Right lobe of liver (tissue), 6 donors: ENCODE data around the gene PLRG1. TPM values are rescaled to one million over a fixed set of nuclear protein-coding genes. Genes with fewer than 3 reads are reported as not detected.
A peak's percentile ranks its signal among the peaks of the same experiment; 100 is the strongest.

ENCODE experiments used
- ATAC-seq, 4 donors: fragments of 200-7000 bp; cut with Tn5 transposase; one replicate each; pipeline ENCODE4 v1.9.1; 2020; ENCODE audit warnings: mild to moderate bottlenecking in 4 of 4, moderate library complexity in 4 of 4
- DNase-seq, 3 donors: peaks; one replicate each; pipeline ENCODE4 v3.0.0-alpha.2; 2020
- H3K27ac ChIP-seq, 3 donors: fragments of 200-600 bp; one replicate each; pipeline ENCODE4 v1.8.0; 2022
- H3K27me3 ChIP-seq, 2 donors: fragments of 200-600 bp; one replicate each; pipeline ENCODE4 v1.8.0; 2022
- H3K36me3 ChIP-seq, 4 donors: fragments of 200-600 bp; sonication (generic) in 1 of 4; one replicate each; pipeline versions ENCODE4 v1.5.1 to v1.8.0; 2017 to 2022; ENCODE audit warnings: control low read depth in 1 of 4
- H3K4me1 ChIP-seq, 4 donors: fragments of 200-600 bp; sonication (generic) in 1 of 4; one replicate each; pipeline versions ENCODE4 v1.5.1 to v1.8.0; 2017 to 2022; ENCODE audit warnings: control low read depth in 1 of 4
- H3K4me3 ChIP-seq, 3 donors: fragments of 200-600 bp; one replicate each; pipeline ENCODE4 v1.8.0; 2022
- H3K9me3 ChIP-seq, 4 donors: fragments of 200-600 bp; sonication (generic) in 1 of 4; one replicate each; pipeline versions ENCODE4 v1.5.1 to v1.8.0; 2017 to 2022; ENCODE audit warnings: control low read depth in 1 of 4
- POLR2A ChIP-seq: fragments of 450-650 bp; IDR thresholded peaks from one replicate; pipeline ENCODE4 v1.6.1; 2017; ENCODE audit warnings: antibody characterized with exemption, mild to moderate bottlenecking
- WGBS: methylation state at CpG from one replicate; pipeline ENCODE4 v1.1.6; 2018; ENCODE audit warnings: low coverage, low lambda C conversion rate; ENCODE audit not compliant: insufficient coverage; ENCODE audit errors: missing lambda C conversion rate; 5-methylcytosine and 5-hydroxymethylcytosine counted together
- intact Hi-C, 2 donors: fragments of 100-400 bp; cut with DNase I; formaldehyde crosslinking; loops; one replicate each; pipeline versions ENCODE4 v1.11.2 to v1.14.1; 2022
- total RNA-seq, 6 experiments: library from RNA; depleted of rRNA in 2 of 6; stranded (reverse); fragments of >200 nt in 2 of 6; fragmentation: NEBNext Ultra II Directional in 3 of 6; extraction: Animal tissue kit (Norgen Biotek cat#: 25700) in 3 of 6; gene quantifications; one replicate each; pipeline versions ENCODE4 v1.1.0 to v1.2.4, GENCODE V29; 2016 to 2023
- TF ChIP-seq, protein P1 (sequence below), 4 donors: fragments of 200-600 bp in 3 of 4; fragments of 450-650 bp in 1 of 4; IDR thresholded peaks; one replicate each; pipeline versions ENCODE4 v1.5.1 to v1.8.0; 2016 to 2022; ENCODE audit warnings: antibody characterized with exemption in 4 of 4, mild to moderate bottlenecking in 2 of 4
- donor health status: DM: no; HTN: yes; CAD: no.
- donor health status: DM: no; HTN: no; CAD: no.
- donor health status: DM: no; HTN: no; CAD: no.
- donor health status: DM: no; HTN: yes; CAD: no.
- donor health status: DM: no; HTN: yes; CAD: no.

Gene PLRG1
- total RNA-seq, 6 experiments from 2014 or later: 33.1 to 55.8 (median 39.2) TPM

DNA sequence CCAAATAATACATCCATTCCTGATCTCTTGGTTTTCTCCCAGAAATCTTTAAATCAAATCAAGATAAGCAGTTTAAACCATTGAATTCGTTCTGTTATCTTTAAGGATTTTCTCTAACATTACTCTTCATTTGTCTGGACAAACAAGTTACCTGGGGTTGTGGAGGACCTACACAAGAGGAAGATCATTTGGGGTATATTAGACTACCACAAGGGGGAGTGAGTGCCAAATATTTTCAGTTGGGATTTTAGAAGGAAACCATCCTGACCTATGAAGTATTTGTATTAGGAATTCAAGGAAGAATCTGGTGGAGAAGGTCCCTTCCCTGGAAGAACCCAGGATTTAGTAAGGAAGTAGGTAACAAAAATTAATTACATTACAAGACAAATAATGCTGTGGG lies 46.6 kb downstream of the PLRG1 start:
- Histone ChIP-seq H3K4me1 (no peaks in the 10 kb centered on the region), H3K9me3 (no peaks in the 10 kb centered on the region), H3K27me3 (no peaks in the 10 kb centered on the region), H3K4me3 (no peak overlapping the region), H3K27ac (no peak overlapping the region), H3K36me3 (no peaks in the 10 kb centered on the region)
- ATAC-seq (peak; percentile 50 to 67 (median 57)), DNase-seq (no peak)
- intact Hi-C loops: loop anchor here (5.0 to 10.0 kb wide), 2 partner anchors 96 to 109 kb away; no protein-coding TSS in a partner anchor
- TF ChIP-seq POLR2A: no peak
- TF ChIP-seq, protein P1, sequence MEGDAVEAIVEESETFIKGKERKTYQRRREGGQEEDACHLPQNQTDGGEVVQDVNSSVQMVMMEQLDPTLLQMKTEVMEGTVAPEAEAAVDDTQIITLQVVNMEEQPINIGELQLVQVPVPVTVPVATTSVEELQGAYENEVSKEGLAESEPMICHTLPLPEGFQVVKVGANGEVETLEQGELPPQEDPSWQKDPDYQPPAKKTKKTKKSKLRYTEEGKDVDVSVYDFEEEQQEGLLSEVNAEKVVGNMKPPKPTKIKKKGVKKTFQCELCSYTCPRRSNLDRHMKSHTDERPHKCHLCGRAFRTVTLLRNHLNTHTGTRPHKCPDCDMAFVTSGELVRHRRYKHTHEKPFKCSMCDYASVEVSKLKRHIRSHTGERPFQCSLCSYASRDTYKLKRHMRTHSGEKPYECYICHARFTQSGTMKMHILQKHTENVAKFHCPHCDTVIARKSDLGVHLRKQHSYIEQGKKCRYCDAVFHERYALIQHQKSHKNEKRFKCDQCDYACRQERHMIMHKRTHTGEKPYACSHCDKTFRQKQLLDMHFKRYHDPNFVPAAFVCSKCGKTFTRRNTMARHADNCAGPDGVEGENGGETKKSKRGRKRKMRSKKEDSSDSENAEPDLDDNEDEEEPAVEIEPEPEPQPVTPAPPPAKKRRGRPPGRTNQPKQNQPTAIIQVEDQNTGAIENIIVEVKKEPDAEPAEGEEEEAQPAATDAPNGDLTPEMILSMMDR (IDR thresholded peaks at IDR 0.05): peak; percentile 30 to 60 (median 58)
- WGBS: 0% methylated on average over 1 of the region's 1 CpG

DNA sequence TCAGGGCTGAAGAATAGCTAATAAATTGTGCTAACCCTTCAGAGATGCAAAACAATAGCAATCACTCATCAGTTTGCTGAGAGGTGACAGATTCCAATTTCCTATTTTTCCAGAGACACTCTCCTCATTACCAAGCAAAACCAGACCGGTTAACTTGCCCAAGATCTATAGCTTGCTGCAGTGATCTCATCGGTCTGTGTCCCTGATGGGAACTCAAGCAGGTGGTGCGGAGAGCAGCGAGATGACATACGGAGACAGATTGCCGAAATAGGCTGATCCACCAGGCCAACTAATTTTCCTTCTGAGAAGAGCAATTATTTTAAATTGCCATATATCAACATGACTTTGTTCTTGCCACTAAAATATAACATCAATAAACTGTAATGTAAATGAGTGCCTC lies 48.1 kb downstream of the PLRG1 start:
- TF ChIP-seq POLR2A: no peak
- TF ChIP-seq, protein P1 (IDR thresholded peaks at IDR 0.05): no peak
- Histone ChIP-seq H3K4me1 (no peaks in the 10 kb centered on the region), H3K27me3 (no peaks in the 10 kb centered on the region), H3K9me3 (no peaks in the 10 kb centered on the region), H3K4me3 (no peak overlapping the region), H3K36me3 (no peaks in the 10 kb centered on the region), H3K27ac (no peak overlapping the region)
- intact Hi-C loops: loop anchor here (5.0 to 10.0 kb wide), 2 partner anchors 95 to 107 kb away; no protein-coding TSS in a partner anchor
- DNase-seq (no peak), ATAC-seq (no peak)
- WGBS: 78% methylated on average over 6 of the region's 6 CpGs

DNA sequence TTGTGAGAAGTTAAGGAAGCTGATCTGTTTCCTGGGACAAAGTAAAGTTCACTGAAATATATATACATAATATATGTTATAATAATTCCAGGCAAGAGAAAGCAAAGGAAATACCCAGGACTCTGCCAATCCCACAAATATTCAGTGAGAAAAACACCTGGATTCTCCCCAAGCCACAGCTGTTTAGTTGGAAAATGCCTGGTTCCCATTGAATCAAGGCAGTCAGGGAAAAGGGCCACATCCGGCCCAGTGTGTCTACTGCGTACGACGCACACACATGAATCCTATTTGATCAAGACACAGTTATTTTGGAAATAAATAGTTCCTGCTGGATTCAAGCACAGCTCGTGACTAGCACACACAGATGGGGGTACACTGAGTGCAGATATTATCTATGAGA lies 52.3 kb downstream of the PLRG1 start:
- no peak for DNase-seq
- Histone ChIP-seq H3K27me3 (no peaks in the 10 kb centered on the region), H3K4me3 (no peak overlapping the region), H3K4me1 (no peaks in the 10 kb centered on the region), H3K27ac (no peak overlapping the region), H3K9me3 (no peaks in the 10 kb centered on the region), H3K36me3 (no peaks in the 10 kb centered on the region)
- intact Hi-C loops: no loop called here
- 84% methylated on average over 5 of the region's 5 CpGs for WGBS
- TF ChIP-seq, protein P1 (IDR thresholded peaks at IDR 0.05): no peak
- TF ChIP-seq POLR2A: no peak
- ATAC-seq: no peak

DNA sequence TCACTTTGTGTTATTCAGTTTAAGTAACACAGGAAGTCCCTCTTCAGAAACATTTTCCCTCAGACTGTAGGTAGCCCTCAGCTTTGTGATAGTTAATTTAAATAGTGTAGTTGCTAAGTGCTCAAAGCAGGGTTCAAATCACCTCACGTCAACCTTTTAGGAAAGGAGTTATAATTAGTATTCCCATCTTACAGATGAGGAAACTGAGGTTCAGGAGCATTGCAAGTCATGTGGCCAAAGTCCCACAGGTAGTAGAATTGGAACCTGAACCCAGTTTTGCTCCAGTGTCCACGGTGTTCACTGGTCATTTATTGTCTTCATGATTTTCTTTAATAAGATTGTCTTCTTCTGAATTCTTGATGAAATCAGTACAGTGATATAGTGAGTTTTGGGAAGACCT lies 54.3 kb downstream of the PLRG1 start:
- intact Hi-C loops: no loop called here
- ATAC-seq (no peak), DNase-seq (no peak)
- peaks cover 0 to 3% of the 10 kb centered on the region in 2 donors for H3K27me3 ChIP-seq
- H3K4me3 ChIP-seq: no peak overlapping the region
- no peaks in the 10 kb centered on the region for H3K9me3 ChIP-seq
- no peak for TF ChIP-seq POLR2A
- TF ChIP-seq, protein P1 (IDR thresholded peaks at IDR 0.05): no peak
- no peaks in the 10 kb centered on the region for H3K36me3 ChIP-seq
- H3K4me1 ChIP-seq: peaks cover 0 to 14% (median 0%) of the 10 kb centered on the region in 4 donors
- H3K27ac ChIP-seq: no peak overlapping the region
- WGBS: 79% methylated on average over 2 of the region's 2 CpGs
